ENCODE measurements around the gene NELFE.
"Not testable (repeated sequence)": the region's sequence is repeated elsewhere in the genome, so short reads cannot be mapped to it uniquely, and the experiment has no call there.

Gene NELFE

GRCh38 chr6:31947070-31947675, 11.6 kb downstream of the NELFE start:
- H3K9me3 Mint-ChIP-seq = no peaks in the 10 kb centered on the region
- peaks cover 1% of the 10 kb centered on the region for H3K36me3 Mint-ChIP-seq
- no peak for DNase-seq (ENCODE audit: low spot score in 2 of 2)
- no peak overlapping the region for H3K4me3 Mint-ChIP-seq
- H3K4me1 Mint-ChIP-seq = peaks cover 10% of the 10 kb centered on the region
- ATAC-seq = no peak
- H3K27ac Mint-ChIP-seq = peak overlapping the region; percentile 23

DNA sequence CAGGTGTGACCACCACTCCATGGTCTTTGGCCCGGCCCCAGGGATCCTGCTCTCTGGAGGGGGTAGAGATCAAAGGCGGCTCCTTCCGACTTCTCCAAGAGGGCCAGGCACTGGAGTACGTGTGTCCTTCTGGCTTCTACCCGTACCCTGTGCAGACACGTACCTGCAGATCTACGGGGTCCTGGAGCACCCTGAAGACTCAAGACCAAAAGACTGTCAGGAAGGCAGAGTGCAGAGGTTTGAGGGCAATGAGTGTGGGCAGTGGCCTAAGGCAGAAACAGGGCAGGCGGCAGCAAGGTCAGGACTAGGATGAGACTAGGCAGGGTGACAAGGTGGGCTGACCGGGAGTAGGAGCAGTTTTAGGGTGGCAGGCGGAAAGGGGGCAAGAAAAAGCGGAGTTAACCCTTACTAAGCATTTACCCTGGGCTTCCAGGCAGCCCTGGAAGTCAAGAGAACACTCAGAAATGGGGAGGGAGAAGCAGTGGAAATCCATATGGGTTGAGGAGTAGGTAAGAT, 12.3 kb downstream of the NELFE start:
- DNase-seq (ENCODE audit: low spot score in 2 of 2) = no peak
- H3K4me1 Mint-ChIP-seq = peaks cover 10% of the 10 kb centered on the region
- no peaks in the 10 kb centered on the region for H3K36me3 Mint-ChIP-seq
- H3K9me3 Mint-ChIP-seq = no peaks in the 10 kb centered on the region
- no peak overlapping the region for H3K27ac Mint-ChIP-seq
- no peak for ATAC-seq
- H3K4me3 Mint-ChIP-seq = no peak overlapping the region

DNA sequence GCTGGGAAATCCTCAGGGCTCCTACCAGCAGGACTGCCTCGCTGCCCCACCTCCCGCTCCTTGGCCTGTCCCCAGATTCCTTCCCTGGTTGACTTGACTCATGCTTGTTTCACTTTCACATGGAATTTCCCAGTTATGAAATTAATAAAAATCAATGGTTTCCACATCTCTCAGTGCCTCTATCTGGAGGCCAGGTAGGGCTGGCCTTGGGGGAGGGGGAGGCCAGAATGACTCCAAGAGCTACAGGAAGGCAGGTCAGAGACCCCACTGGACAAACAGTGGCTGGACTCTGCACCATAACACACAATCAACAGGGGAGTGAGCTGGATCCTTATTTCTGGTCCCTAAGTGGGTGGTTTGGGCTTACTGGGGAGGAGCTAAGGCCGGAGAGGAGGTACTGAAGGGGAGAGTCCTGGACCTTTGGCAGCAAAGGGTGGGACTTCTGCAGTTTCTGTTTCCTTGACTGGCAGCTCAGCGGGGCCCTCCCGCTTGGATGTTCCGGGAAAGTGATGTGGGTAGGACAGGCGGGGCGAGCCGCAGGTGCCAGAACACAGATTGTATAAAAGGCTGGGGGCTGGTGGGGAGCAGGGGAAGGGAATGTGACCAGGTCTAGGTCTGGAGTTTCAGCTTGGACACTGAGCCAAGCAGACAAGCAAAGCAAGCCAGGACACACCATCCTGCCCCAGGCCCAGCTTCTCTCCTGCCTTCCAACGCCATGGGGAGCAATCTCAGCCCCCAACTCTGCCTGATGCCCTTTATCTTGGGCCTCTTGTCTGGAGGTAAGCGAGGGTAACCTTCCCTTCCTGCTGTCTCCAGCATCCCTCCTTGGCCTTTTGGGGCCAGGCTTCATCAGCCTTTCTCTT, 13.0 kb downstream of the NELFE start, which contains the start of gene CFB:
TSS of gene CFB (plus strand) at position 589 of the 863 bp plus-strand sequence. CDS start at position 716, 127 bp downstream.
- H3K4me1 Mint-ChIP-seq = peaks cover 10% of the 10 kb centered on the region
- no peak for DNase-seq (ENCODE audit: low spot score in 2 of 2)
- no peak within 1 kb of the TSS for H3K27ac Mint-ChIP-seq
- no peaks in the 10 kb centered on the region for H3K9me3 Mint-ChIP-seq
- no peak for ATAC-seq
- H3K36me3 Mint-ChIP-seq = no peaks in the 10 kb centered on the region
- no peak within 1 kb of the TSS for H3K4me3 Mint-ChIP-seq

GRCh38 chr6:31945154-31945506, 13.6 kb downstream of the NELFE start:
- no peak for ATAC-seq
- no peaks in the 10 kb centered on the region for H3K36me3 Mint-ChIP-seq
- H3K4me1 Mint-ChIP-seq = peaks cover 10% of the 10 kb centered on the region
- no peak overlapping the region for H3K27ac Mint-ChIP-seq
- H3K4me3 Mint-ChIP-seq = no peak overlapping the region
- no peaks in the 10 kb centered on the region for H3K9me3 Mint-ChIP-seq
- no peak for DNase-seq (ENCODE audit: low spot score in 2 of 2)

DNA sequence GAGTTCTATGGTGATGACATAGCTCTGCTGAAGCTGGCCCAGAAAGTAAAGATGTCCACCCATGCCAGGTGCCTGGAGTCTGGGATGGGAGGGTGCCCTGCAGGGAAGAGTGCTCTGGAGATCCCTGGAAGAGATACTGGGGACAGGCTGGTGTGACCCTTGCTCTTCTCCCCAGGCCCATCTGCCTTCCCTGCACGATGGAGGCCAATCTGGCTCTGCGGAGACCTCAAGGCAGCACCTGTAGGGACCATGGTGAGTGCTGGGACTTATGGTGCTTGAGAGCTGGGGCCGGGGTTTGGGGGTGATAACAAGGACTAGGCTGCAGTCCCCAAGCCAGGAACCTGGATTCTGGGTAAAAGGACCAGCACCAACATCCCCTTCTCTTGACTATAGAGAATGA, 15.0 kb downstream of the NELFE start:
- no peak for DNase-seq (ENCODE audit: low spot score in 2 of 2)
- no peaks in the 10 kb centered on the region for H3K36me3 Mint-ChIP-seq
- no peaks in the 10 kb centered on the region for H3K9me3 Mint-ChIP-seq

DNA sequence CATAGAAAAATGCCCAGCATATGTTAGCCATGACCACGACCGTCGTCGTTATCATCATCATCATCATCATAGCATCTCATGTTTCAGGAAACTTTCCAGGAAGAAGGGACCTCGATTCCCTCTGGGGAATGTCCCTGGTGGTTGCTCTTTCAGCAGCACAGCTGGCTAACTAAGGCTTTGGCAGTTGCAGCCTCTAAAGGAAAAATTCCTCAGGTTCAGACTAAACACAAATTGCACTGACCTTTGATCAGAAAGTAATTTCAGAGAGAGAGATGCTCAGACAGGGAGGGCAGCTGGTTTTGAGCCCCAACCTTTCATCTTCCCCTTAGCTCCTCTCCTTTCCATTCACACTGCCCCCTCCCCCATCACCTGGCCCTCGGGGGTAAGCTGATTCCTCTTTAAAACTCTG, 18.5 kb downstream of the NELFE start:
- Mint-ChIP-seq H3K4me1 (peaks cover under 1% of the 10 kb centered on the region), H3K36me3 (no peaks in the 10 kb centered on the region), H3K9me3 (no peaks in the 10 kb centered on the region), H3K4me3 (no peak overlapping the region), H3K27ac (no peak overlapping the region)
- ATAC-seq (no peak), DNase-seq (ENCODE audit: low spot score in 2 of 2) (no peak)

More for the DNA sequence above, 15.0 kb downstream of the NELFE start:
- no peak overlapping the region for H3K4me3 Mint-ChIP-seq
- no peak for ATAC-seq
- H3K27ac Mint-ChIP-seq = no peak overlapping the region
- H3K4me1 Mint-ChIP-seq = peaks cover 10% of the 10 kb centered on the region

DNA sequence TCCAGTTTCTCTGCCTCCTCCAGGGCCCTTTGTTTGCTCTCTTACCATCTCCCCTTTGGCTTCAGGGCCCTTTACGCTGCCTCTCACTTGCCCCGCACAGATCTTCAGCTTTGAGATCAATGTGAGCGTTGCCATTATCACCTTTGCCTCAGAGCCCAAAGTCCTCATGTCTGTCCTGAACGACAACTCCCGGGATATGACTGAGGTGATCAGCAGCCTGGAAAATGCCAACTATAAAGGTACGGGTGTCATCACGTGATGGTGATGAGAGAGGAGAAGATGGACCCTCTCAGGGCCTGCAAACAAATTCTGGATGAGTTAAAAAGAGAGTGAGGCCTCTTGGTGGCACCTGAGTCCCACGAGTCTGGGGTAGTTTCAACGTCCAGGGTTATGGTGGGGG, 22.9 kb downstream of the NELFE start:
- DNase-seq (ENCODE audit: low spot score in 2 of 2) (no peak), ATAC-seq (no peak)
- Mint-ChIP-seq H3K9me3 (no peaks in the 10 kb centered on the region), H3K36me3 (no peaks in the 10 kb centered on the region), H3K4me3 (no peak overlapping the region), H3K27ac (no peak overlapping the region), H3K4me1 (no peaks in the 10 kb centered on the region)

DNA sequence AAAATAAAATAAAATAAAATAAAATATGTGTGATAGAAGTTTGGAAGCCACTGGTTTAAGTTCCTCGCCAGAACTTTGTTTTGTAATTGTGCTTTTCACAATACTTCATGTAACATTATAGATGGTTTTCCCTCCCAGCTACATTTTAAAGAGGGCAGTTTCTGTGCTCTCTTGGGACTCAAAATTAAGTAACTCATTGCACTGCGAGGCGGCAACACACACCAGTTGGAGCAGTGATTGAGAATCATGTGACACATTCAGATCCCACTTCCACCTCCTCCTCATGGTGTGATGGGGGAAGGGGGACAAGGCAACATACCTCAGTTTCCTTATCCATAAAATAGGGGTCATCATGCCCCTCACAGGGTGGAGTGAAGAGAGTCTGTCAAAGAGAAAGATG, 23.8 kb downstream of the NELFE start:
- Mint-ChIP-seq H3K36me3 (no peaks in the 10 kb centered on the region), H3K4me1 (no peaks in the 10 kb centered on the region), H3K9me3 (no peaks in the 10 kb centered on the region), H3K4me3 (no peak overlapping the region), H3K27ac (no peak overlapping the region)
- DNase-seq (ENCODE audit: low spot score in 2 of 2) (no peak), ATAC-seq (no peak)

- H3K36me3 Mint-ChIP-seq = no peaks in the 10 kb centered on the region
Observed at GRCh38 chr6:31933537-31933936, 25.2 kb downstream of the NELFE start.

DNA sequence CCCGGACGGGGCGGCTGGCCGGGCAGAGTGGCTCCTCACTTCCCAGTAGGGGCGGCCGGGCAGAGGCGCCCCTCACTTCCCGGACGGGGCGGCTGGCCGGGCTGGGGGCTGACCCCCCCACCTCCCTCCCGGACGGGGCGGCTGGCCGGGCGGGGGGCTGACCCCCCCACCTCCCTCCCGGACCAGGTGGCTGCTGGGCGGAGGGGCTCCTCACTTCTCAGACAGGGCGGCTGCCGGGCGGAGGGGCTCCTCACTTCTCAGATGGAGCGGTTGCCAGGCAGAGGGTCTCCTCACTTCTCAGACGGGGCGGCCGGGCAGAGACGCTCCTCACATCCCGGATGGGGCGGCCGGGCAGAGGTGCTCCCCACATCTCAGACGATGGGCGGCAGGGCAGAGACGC, 26.6 kb downstream of the NELFE start:
- H3K27ac Mint-ChIP-seq; ATAC-seq; H3K36me3 Mint-ChIP-seq; H3K9me3 Mint-ChIP-seq; H3K4me1 Mint-ChIP-seq; DNase-seq (ENCODE audit: low spot score in 2 of 2); H3K4me3 Mint-ChIP-seq: not testable (repeated sequence)

More at GRCh38 chr6:31933537-31933936, 25.2 kb downstream of the NELFE start:
- no peak for ATAC-seq
- DNase-seq (ENCODE audit: low spot score in 2 of 2) = no peak
- Mint-ChIP-seq H3K4me3 (no peak overlapping the region), H3K9me3 (no peaks in the 10 kb centered on the region), H3K4me1 (no peaks in the 10 kb centered on the region), H3K27ac (no peak overlapping the region)

DNA sequence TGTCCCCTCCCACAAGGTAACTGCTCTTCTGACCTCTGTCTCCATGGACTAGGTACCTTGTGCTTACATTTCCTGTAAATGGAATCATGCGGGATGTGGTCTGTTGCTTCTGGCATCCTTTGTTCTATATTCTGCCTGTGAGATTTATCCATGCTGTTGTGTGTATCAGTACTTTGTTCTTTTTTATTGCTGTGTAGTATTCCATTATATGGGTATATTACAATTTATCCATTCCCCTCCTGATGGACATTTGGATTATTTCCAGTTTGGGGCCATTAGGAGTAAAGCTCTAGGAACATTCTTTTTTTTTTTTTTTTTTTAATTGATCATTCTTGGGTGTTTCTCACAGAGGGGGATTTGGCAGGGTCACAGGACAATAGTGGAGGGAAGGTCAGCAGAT, 27.8 kb downstream of the NELFE start:
- H3K36me3 Mint-ChIP-seq = no peaks in the 10 kb centered on the region
- DNase-seq (ENCODE audit: low spot score in 2 of 2) (no peak), ATAC-seq (no peak)
- H3K9me3 Mint-ChIP-seq = no peaks in the 10 kb centered on the region
- no peak overlapping the region for H3K4me3 Mint-ChIP-seq
- H3K27ac Mint-ChIP-seq = no peak overlapping the region
- no peaks in the 10 kb centered on the region for H3K4me1 Mint-ChIP-seq

GRCh38 chr6:31928672-31928939, 30.2 kb downstream of the NELFE start:
- DNase-seq (ENCODE audit: low spot score in 2 of 2) (no peak), ATAC-seq (no peak)
- Mint-ChIP-seq H3K4me3 (no peak overlapping the region), H3K4me1 (no peaks in the 10 kb centered on the region), H3K27ac (no peak overlapping the region), H3K9me3 (no peaks in the 10 kb centered on the region), H3K36me3 (no peaks in the 10 kb centered on the region)

GRCh38 chr6:31927863-31928671, 30.7 kb downstream of the NELFE start:
- no peak overlapping the region for H3K4me3 Mint-ChIP-seq
- DNase-seq (ENCODE audit: low spot score in 2 of 2) = no peak
- H3K4me1 Mint-ChIP-seq = no peaks in the 10 kb centered on the region
- H3K36me3 Mint-ChIP-seq = no peaks in the 10 kb centered on the region
- no peak for ATAC-seq
- H3K9me3 Mint-ChIP-seq = no peaks in the 10 kb centered on the region
- H3K27ac Mint-ChIP-seq = no peak overlapping the region

DNA sequence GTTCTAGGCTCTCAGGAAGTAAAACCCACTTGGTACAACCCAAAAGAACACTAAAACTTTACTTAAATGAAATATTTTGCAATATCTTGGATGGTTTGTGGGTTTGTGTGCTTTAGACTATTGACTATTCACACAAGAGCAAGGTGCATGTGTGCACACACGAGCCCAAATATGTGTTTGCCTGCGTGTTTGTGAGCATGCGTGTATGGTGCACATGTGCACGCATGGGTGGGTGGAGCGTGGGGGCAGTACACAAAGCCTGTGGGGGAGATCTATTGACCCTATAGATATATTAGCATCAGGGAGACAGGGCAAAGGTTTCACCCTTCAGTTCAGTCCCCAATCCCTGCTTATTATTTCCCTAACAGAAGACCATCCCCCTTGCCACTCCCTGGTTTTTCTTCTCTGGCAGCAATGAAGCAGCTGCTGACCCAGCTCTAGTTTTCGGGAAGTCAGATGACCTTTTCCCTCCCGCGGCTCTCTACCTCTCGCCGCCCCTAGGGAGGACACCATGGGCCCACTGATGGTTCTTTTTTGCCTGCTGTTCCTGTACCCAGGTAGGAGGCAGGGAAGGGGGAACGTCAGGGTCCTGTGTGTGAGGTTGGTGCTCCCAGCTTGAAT, 31.4 kb downstream of the NELFE start, which contains the start of gene C2:
TSS of gene C2 (plus strand) at position 476 of the 621 bp plus-strand sequence. CDS start at position 512, 36 bp downstream.
- DNase-seq (ENCODE audit: low spot score in 2 of 2) = no peak
- no peak within 1 kb of the TSS for H3K27ac Mint-ChIP-seq
- no peaks in the 10 kb centered on the region for H3K4me1 Mint-ChIP-seq

DNA sequence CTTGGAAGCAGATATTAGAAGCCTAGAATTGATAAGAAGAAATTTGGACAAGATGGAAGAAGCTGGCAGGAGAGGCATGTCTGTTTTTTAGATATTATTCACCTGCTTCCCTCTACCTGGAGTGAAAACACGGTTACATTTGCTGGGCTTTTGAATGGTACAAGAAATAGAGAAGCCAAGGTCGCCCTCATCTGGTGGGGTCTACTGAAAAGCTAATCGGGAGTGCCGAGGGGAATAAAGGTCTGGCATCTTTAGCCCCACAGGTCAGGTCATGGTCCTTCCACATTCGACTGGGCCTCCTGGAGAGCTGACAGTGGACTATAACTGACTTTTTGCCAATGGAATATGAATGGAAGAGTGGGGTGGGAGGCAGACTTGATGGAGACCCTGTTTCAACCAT, 35.8 kb downstream of the NELFE start:
- peak; percentile 56 for ATAC-seq
- no peaks in the 10 kb centered on the region for H3K36me3 Mint-ChIP-seq

More for the DNA sequence above, 31.4 kb downstream of the NELFE start, which contains the start of gene C2:
- no peak within 1 kb of the TSS for H3K4me3 Mint-ChIP-seq
- H3K9me3 Mint-ChIP-seq = no peaks in the 10 kb centered on the region
- no peak for ATAC-seq
- no peaks in the 10 kb centered on the region for H3K36me3 Mint-ChIP-seq

More for the DNA sequence above, 35.8 kb downstream of the NELFE start:
- no peak for DNase-seq (ENCODE audit: low spot score in 2 of 2)
- H3K9me3 Mint-ChIP-seq = no peaks in the 10 kb centered on the region
- no peak overlapping the region for H3K27ac Mint-ChIP-seq
- H3K4me3 Mint-ChIP-seq = no peak overlapping the region
- no peaks in the 10 kb centered on the region for H3K4me1 Mint-ChIP-seq
